SU-DHL-6 (cell line): ENCODE data around the gene CYTH1.

ENCODE experiments used
- EZH2phosphoT487 ChIP-seq: fragments of 200-600 bp; sonication (generic), shearing (Covaris generic); conservative IDR thresholded peaks from 2 replicates; pipeline ENCODE4 v1.6.1; 2018; ENCODE audit warnings: mild to moderate bottlenecking, antibody characterized with exemption, low read length, moderate library complexity, mixed read lengths
- TF ChIP-seq, protein P1 (sequence below): fragments of 200-600 bp; sonication (generic); IDR thresholded peaks from one replicate; pipeline ENCODE4 v1.5.1; 2017; ENCODE audit warnings: antibody characterized with exemption, mild to moderate bottlenecking, low read length, moderate library complexity; ENCODE audit not compliant: insufficient read depth, poor library complexity, severe bottlenecking

DNA sequence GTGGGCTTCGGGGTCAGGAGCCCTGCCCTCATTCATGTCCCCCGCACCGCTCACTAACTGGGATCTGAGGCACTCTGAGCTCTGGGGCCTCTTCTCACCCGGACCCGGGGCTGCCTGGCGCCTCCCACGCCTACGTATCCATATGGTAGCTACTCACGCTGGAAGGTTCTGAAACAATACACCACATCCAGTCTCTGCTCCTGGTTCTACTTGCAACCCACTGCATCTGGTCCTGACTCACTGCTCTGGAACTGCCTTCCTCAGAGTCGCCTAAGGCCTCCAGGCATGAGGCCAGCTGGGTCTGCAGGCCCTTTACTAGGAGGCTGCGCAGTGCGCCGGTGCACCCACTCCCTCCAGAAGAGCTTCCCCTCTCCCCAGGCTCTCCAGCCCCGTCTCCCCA, 40.5 kb upstream of the CYTH1 start:
- TF ChIP-seq EZH2phosphoT487: no peak
- TF ChIP-seq, protein P1, sequence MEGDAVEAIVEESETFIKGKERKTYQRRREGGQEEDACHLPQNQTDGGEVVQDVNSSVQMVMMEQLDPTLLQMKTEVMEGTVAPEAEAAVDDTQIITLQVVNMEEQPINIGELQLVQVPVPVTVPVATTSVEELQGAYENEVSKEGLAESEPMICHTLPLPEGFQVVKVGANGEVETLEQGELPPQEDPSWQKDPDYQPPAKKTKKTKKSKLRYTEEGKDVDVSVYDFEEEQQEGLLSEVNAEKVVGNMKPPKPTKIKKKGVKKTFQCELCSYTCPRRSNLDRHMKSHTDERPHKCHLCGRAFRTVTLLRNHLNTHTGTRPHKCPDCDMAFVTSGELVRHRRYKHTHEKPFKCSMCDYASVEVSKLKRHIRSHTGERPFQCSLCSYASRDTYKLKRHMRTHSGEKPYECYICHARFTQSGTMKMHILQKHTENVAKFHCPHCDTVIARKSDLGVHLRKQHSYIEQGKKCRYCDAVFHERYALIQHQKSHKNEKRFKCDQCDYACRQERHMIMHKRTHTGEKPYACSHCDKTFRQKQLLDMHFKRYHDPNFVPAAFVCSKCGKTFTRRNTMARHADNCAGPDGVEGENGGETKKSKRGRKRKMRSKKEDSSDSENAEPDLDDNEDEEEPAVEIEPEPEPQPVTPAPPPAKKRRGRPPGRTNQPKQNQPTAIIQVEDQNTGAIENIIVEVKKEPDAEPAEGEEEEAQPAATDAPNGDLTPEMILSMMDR: no peak
